ENCODE measurements around the gene SLC66A2. TPM values are rescaled to one million over a fixed set of nuclear protein-coding genes. Genes with fewer than 3 reads are reported as not detected.

SLC66A2 gene
- total and polyA plus RNA-seq, 10 of the 15 experiments (the other 5 are each of a cell fraction or from before 2014, with no cell fraction given) = 0.69 to 42.5 (median 14.8) TPM

DNA sequence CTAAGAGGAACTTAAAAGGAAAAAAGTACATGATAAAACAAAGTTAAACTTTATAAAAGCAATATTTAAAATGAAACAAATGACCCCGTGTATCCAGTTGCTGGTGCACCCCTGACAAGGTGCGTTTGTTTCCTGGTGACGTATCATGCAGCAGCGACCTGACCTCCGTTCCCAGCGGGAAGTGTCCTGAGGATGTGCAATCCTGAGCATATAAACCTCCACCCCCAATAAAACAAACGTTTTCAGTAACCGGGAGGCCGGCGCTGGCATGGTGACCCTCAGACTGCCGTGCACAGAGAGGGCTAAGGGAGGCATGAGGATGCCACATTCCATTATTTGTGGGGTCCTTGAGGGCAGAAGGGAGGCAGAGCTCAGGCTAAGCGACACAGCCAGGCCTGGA lies 14.8 kb downstream of the SLC66A2 start:
- ATAC-seq (no peak), DNase-seq (ENCODE audit: low read depth, low spot score) (no peak), FAIRE-seq (no peak)
- ChIA-PET RAD21 (ENCODE audit: unreplicated experiment) (no interaction called here), POLR2A (interaction anchor here (0.6 kb wide), 1 partner anchor 565 kb away, joined by 5 read pairs; no protein-coding TSS in a partner anchor), SMC1A (ENCODE audit: uncharacterized antibody, unreplicated experiment) (no interaction called here), CTCF (no interaction called here)
- H3K4me2 ChIP-seq (ENCODE audit: control insufficient read depth, insufficient read depth) = no peak overlapping the region
- H3K27ac ChIP-seq (ENCODE audit: control insufficient read depth, insufficient read depth) = no peak overlapping the region
- no peaks in the 10 kb centered on the region for H4K20me1 ChIP-seq (ENCODE audit: control insufficient read depth, insufficient read depth)
- in situ Hi-C loops (cut with MboI) = no loop called here
- H3K4me3 ChIP-seq = no peak overlapping the region
- no peak for TF ChIP-seq KAT2A (conservative IDR thresholded peaks at IDR 0.05; ENCODE audit: control insufficient read depth, low read depth, low read length)
- TF ChIP-seq MEF2A (IDR thresholded peaks at IDR 0.05; ENCODE audit: insufficient read depth, low read depth, low read length) = no peak
- TF ChIP-seq, protein P1, sequence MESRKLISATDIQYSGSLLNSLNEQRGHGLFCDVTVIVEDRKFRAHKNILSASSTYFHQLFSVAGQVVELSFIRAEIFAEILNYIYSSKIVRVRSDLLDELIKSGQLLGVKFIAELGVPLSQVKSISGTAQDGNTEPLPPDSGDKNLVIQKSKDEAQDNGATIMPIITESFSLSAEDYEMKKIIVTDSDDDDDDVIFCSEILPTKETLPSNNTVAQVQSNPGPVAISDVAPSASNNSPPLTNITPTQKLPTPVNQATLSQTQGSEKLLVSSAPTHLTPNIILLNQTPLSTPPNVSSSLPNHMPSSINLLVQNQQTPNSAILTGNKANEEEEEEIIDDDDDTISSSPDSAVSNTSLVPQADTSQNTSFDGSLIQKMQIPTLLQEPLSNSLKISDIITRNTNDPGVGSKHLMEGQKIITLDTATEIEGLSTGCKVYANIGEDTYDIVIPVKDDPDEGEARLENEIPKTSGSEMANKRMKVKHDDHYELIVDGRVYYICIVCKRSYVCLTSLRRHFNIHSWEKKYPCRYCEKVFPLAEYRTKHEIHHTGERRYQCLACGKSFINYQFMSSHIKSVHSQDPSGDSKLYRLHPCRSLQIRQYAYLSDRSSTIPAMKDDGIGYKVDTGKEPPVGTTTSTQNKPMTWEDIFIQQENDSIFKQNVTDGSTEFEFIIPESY (IDR thresholded peaks at IDR 0.05) = no peak
- TF ChIP-seq GATAD2B (conservative IDR thresholded peaks at IDR 0.05; ENCODE audit: low read depth) = no peak
- TF ChIP-seq CHD4 (IDR thresholded peaks at IDR 0.05) = no peak
- TF ChIP-seq, protein P2, sequence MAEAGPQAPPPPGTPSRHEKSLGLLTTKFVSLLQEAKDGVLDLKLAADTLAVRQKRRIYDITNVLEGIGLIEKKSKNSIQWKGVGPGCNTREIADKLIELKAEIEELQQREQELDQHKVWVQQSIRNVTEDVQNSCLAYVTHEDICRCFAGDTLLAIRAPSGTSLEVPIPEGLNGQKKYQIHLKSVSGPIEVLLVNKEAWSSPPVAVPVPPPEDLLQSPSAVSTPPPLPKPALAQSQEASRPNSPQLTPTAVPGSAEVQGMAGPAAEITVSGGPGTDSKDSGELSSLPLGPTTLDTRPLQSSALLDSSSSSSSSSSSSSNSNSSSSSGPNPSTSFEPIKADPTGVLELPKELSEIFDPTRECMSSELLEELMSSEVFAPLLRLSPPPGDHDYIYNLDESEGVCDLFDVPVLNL (IDR thresholded peaks at IDR 0.05; ENCODE audit: low read depth, low read length) = no peak
- TF ChIP-seq YY1 (IDR thresholded peaks at IDR 0.05; ENCODE audit: low read depth, low read length) = no peak
- no peak for TF ChIP-seq RB1 (IDR thresholded peaks at IDR 0.05; ENCODE audit: borderline replicate concordance)
- no peak for TF ChIP-seq NBN (IDR thresholded peaks at IDR 0.05)
- no peak for TF ChIP-seq ZNF274 (IDR thresholded peaks at IDR 0.05; ENCODE audit: insufficient read depth, insufficient read length)
- TF ChIP-seq, protein P3, sequence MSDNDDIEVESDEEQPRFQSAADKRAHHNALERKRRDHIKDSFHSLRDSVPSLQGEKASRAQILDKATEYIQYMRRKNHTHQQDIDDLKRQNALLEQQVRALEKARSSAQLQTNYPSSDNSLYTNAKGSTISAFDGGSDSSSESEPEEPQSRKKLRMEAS (IDR thresholded peaks at IDR 0.05; ENCODE audit: low read depth, low read length) = no peak
- no peak for TF ChIP-seq SIX5 (IDR thresholded peaks at IDR 0.05; ENCODE audit: low read depth, low read length, severe bottlenecking)
- TF ChIP-seq, protein P4, sequence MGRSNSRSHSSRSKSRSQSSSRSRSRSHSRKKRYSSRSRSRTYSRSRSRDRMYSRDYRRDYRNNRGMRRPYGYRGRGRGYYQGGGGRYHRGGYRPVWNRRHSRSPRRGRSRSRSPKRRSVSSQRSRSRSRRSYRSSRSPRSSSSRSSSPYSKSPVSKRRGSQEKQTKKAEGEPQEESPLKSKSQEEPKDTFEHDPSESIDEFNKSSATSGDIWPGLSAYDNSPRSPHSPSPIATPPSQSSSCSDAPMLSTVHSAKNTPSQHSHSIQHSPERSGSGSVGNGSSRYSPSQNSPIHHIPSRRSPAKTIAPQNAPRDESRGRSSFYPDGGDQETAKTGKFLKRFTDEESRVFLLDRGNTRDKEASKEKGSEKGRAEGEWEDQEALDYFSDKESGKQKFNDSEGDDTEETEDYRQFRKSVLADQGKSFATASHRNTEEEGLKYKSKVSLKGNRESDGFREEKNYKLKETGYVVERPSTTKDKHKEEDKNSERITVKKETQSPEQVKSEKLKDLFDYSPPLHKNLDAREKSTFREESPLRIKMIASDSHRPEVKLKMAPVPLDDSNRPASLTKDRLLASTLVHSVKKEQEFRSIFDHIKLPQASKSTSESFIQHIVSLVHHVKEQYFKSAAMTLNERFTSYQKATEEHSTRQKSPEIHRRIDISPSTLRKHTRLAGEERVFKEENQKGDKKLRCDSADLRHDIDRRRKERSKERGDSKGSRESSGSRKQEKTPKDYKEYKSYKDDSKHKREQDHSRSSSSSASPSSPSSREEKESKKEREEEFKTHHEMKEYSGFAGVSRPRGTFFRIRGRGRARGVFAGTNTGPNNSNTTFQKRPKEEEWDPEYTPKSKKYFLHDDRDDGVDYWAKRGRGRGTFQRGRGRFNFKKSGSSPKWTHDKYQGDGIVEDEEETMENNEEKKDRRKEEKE (IDR thresholded peaks at IDR 0.05) = no peak
- TF ChIP-seq, protein P5, sequence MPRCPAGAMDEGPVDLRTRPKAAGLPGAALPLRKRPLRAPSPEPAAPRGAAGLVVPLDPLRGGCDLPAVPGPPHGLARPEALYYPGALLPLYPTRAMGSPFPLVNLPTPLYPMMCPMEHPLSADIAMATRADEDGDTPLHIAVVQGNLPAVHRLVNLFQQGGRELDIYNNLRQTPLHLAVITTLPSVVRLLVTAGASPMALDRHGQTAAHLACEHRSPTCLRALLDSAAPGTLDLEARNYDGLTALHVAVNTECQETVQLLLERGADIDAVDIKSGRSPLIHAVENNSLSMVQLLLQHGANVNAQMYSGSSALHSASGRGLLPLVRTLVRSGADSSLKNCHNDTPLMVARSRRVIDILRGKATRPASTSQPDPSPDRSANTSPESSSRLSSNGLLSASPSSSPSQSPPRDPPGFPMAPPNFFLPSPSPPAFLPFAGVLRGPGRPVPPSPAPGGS (IDR thresholded peaks at IDR 0.05; ENCODE audit: borderline replicate concordance, insufficient read depth, low read depth, low read length, poor library complexity, severe bottlenecking) = no peak
- TF ChIP-seq IRF4 (IDR thresholded peaks at IDR 0.05; ENCODE audit: low read depth, low read length) = no peak
- no peak for TF ChIP-seq DPF2 (IDR thresholded peaks at IDR 0.05)
- no peak for TF ChIP-seq CBX5 (IDR thresholded peaks at IDR 0.05; ENCODE audit: low read depth)
- no peaks in the 10 kb centered on the region for H3K4me1 ChIP-seq (ENCODE audit: control insufficient read depth, insufficient read depth, low read length)
- no peak overlapping the region for H2AFZ ChIP-seq (ENCODE audit: control insufficient read depth, low read depth, low read length)
- BruUV-seq (replicated peaks) = no TSS peak
- H3K36me3 ChIP-seq (ENCODE audit: control insufficient read depth in 2 of 2, insufficient read depth in 2 of 2, low read length in 1 of 2) = peaks cover 7 to 12% of the 10 kb centered on the region in 2 experiments; a peak in 3 of 4 replicates
- 96% methylated on average over 12 of the region's 12 CpGs for WGBS (ENCODE audit: insufficient coverage, insufficient replicate concordance, low lambda C conversion rate, missing lambda C conversion rate)
- peaks cover 3% of the 10 kb centered on the region; the same call in 2 of the 3 replicates for H3K9me3 ChIP-seq (replicated peaks; ENCODE audit: control insufficient read depth, insufficient read depth, low read length)
- no peak overlapping the region for H3K9ac ChIP-seq (ENCODE audit: control insufficient read depth, insufficient read depth, low read length)
- intact Hi-C loops (cut with micrococcal nuclease; ENCODE audit: unreplicated experiment) = no loop called here
- H3K79me2 ChIP-seq (ENCODE audit: control insufficient read depth, insufficient read depth, low read length) = no peaks in the 10 kb centered on the region; the same call in 1 of the 2 replicates
- no peaks in the 10 kb centered on the region for H3K27me3 ChIP-seq (replicated peaks in 1 of 2; ENCODE audit: control insufficient read depth in 2 of 2, insufficient read depth in 2 of 2, low read length in 1 of 2)

All from GM12878 (cell line).